GM19463 (cell line): ENCODE results near the gene SLC11A2.
"Not testable (repeated sequence)": the region's sequence is repeated elsewhere in the genome, so short reads cannot be mapped to it uniquely, and the experiment has no call there.

Experiments
- ATAC-seq: cut with Tn5 transposase; IDR thresholded peaks from one replicate; pipeline ENCODE4 v1.9.1; 2021; ENCODE audit warnings: mild to moderate bottlenecking, moderate library complexity; ENCODE audit not compliant: unreplicated experiment

SLC11A2 gene

GRCh38 chr12:50991291-50991690 is 34.9 kb downstream of the SLC11A2 start:
- no peak for ATAC-seq

- no peak for ATAC-seq
Measured at GRCh38 chr12:50990791-50991190, 35.4 kb downstream of the SLC11A2 start.

GRCh38 chr12:50990147-50990727 is 35.9 kb downstream of the SLC11A2 start:
- ATAC-seq: no peak

- ATAC-seq: no peak
Measured at GRCh38 chr12:50988871-50989270, 37.3 kb downstream of the SLC11A2 start.

- no peak for ATAC-seq
Measured at GRCh38 chr12:50988051-50988450, 38.1 kb downstream of the SLC11A2 start.

- no peak for ATAC-seq
Measured at GRCh38 chr12:50986966-50987737, 39.0 kb downstream of the SLC11A2 start.

- ATAC-seq: no peak
Measured at GRCh38 chr12:50985322-50985721, 40.9 kb downstream of the SLC11A2 start.

GRCh38 chr12:50984586-50985298 is 41.4 kb downstream of the SLC11A2 start:
- ATAC-seq: no peak

GRCh38 chr12:50981319-50982239 is 44.6 kb downstream of the SLC11A2 start:
- ATAC-seq: no peak

GRCh38 chr12:50980545-50980944 is 45.6 kb downstream of the SLC11A2 start:
- ATAC-seq: no peak

GRCh38 chr12:50979369-50980052 is 46.7 kb downstream of the SLC11A2 start:
- ATAC-seq: no peak

GRCh38 chr12:50971946-50972345 is 54.2 kb downstream of the SLC11A2 start:
- no peak for ATAC-seq

- no peak for ATAC-seq
Measured at GRCh38 chr12:50964432-50964831, 61.8 kb downstream of the SLC11A2 start.

GRCh38 chr12:50961708-50962107 is 64.5 kb downstream of the SLC11A2 start:
- no peak for ATAC-seq

GRCh38 chr12:50960130-50960529 is 66.1 kb downstream of the SLC11A2 start:
- ATAC-seq: no peak

- ATAC-seq: no peak
Measured at GRCh38 chr12:50955697-50956096, 70.5 kb downstream of the SLC11A2 start.

GRCh38 chr12:50955288-50955687 is 70.9 kb downstream of the SLC11A2 start:
- ATAC-seq: no peak

- not testable (repeated sequence) for ATAC-seq
Measured at GRCh38 chr12:50954789-50955188, 71.4 kb downstream of the SLC11A2 start.

GRCh38 chr12:50953047-50953446 is 73.1 kb downstream of the SLC11A2 start:
- no peak for ATAC-seq

GRCh38 chr12:50952510-50952909 is 73.7 kb downstream of the SLC11A2 start, which contains the start of gene HIGD1C:
Gene HIGD1C (plus strand): TSS chr12:50952544. CDS start chr12:50953999, 1,455 bp downstream.
- ATAC-seq: no peak
